GM21390 (cell line): ENCODE results near the gene ERBB4.
A peak's percentile ranks its signal among the peaks of the same experiment; 100 is the strongest.

Source experiments
- ATAC-seq: cut with Tn5 transposase; IDR thresholded peaks from one replicate; pipeline ENCODE4 v1.9.1; 2021; ENCODE audit not compliant: unreplicated experiment

Gene ERBB4

DNA sequence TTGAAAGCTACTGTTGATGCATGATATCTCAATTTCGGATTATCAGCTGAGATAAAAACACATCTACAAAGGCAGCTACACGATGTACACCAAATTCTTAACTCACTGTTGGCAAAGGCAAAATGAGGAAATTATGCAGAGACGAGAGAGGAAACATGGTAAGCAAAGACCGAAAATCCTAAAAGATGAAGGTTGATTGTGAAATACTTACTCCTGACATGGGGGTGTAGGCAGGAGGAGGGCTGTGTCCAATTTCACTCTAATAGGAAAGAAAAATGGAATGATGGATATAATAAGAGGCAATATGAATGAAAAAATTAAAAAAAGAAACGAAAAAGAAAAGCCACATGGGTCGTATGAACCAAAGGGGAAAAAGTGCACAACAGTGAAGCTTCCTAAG lies 1150.9 kb downstream of the ERBB4 start:
- no peak for ATAC-seq

DNA sequence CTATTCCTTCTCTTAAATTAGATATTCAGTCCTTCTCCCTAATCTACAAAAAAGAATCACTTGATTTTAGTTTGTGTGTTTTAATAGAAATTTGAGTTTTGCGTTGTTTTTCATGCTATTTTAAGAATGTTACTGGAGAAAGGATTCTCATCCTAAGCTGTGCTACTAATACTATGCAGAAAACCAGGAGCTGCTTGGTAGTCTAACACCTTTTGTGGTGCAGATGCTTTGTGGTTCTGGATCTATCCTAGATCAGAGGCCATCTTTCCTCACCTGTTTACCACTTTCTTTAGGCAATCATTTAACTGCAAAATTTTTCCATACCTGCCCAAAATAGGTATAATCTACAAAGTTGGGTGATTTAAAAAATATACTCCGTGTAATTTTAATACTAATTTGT lies 1158.6 kb downstream of the ERBB4 start:
- no peak for ATAC-seq

DNA sequence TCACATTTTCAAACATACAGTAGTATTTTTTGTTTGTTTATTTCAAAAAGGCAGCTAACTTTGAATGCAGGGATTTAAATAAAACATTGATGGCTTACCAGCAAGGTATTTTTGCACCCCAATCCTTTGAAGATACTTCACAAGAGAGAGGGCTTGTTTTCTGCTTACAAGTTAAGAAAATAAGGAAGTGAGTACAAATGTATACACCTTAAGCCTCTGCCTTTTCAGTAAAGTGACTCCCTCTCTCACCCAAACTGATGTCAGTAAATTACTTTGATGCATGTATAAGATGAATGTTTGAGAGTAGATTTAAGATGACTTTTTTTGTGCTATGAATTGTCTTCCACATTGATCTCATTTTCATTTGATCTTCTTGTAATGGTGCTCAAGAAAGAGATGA lies 1162.2 kb downstream of the ERBB4 start:
- ATAC-seq, result no peak

DNA sequence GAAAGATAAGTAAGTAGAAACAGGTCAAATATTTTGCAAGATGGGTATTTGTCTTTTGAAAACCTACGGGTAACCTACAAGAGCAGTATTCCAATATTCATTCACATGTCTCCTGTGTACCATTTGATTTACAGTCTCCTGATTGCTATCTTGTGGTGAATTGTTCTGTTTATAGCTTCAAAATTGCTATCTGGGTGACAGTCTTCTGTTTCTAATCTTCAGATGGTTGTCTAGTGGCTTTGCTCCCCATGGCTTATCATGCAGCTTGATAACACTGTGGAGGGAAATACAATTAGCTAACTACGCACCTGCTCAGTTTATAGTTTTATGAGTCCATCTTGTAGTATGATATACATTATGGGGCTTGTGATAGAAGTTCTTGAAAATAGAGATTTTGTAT lies 1165.4 kb downstream of the ERBB4 start:
- no peak for ATAC-seq

DNA sequence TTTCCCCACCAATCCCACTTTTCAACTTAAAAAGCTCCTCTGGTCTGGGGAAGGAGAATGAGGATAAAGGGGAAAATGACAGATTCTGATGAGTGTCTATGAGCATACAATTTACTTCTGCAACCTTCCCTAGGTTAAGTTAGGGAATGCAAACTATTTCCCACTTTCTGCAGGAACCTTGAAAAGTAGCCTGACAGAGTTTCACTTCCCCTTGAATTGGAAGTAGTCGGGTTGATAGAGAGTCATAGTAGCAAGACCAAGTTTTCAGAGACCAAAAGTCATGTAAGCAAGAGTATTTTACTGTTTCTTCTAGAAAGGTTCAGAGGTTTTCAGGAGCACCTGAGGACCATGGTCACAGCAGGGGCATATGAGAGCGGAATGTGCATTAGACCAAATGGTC lies 1167.1 kb downstream of the ERBB4 start:
- ATAC-seq, result no peak

DNA sequence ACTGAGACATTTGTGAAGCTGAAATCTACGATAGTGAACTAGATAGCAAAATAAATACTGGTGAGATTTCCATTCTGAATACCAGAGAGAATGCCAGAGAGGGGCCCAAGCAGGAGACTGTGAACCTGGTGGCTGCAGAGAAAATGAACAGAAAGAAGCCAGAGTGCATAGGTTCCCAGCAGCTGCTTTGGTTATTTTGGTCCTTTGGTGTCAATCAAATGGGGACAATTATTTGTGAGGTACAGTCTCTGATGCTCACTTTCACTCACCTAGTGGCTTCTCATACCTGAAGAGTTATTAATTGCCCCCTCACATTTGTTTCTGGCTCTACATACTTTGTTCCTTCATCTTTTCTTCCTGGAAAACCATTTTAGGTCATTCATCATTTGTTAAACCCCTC lies 1170.1 kb downstream of the ERBB4 start:
- no peak for ATAC-seq

DNA sequence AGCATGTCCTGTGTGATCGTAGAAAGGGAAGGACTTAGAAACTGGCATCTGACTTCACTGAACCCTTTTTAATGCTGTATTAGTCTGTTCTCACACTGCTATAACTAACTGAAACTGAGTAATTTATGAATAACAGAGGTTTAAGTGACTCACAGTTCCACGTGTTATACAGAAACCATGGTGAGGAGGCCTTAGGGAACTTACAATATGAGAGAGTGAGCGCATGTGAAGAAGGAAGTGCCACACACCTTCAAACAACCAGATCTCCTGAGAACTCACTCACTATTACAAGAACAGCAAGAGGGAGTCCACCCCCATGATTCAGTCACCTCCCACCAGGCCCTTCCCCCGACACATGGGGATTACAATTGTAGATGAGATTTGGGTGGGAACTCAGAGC lies 1170.9 kb downstream of the ERBB4 start:
- peak; percentile 94 for ATAC-seq

DNA sequence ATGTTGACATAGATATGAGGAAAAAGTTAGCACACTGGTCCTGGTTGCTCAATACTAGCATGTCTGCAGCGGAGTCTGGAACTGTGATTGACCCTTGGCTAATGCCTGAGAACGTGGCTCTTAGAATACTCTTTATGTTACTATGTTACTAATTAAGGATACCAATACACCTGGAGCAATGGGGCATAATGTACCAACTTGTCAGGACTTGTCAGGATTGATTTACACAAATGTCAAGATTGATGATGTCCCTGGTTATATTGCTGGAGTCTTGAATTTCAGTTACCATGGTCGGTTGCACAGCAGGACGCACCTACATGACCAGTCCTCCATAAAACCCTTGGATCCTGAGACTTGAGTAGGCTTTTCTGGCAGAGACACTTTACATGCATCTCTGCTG lies 1171.3 kb downstream of the ERBB4 start:
- peak; percentile 16 for ATAC-seq

DNA sequence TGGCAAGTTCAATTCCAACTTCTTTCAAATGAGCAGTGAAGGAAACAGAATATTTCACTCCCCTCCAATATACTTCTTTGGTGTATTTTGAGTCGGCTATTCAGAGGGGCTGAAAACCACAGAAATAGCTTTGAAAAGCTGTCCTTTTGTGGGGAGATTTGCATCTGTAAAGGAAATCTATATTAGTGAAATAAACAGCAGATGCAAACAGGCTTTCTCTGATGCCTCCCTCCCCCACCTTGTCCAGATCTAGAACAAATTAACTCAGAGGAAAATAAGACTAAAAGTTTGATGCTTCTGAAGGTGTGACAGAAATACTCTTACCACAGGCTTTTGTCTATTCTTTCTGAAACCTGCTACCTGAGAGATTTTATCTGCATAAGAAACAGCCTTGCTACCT lies 1173.7 kb downstream of the ERBB4 start:
- ATAC-seq, result no peak

DNA sequence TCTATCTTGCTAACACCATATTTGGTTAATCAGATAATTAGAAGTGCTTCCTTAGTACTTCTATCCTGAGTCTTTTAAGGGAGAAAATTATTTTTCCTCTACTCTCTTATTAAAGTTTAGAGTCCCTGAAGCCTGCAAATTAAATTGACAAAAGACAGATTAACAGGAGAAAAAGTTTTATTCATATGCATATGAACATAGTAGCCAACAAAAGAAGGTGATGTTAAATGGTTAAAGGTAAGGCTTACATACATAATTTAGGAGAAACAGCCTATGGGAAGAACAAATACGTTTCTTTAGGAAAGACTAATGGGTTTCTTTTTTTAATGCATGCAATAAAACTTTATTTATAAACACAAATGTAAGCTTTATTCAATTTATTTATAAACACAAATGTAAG lies 1177.2 kb downstream of the ERBB4 start:
- ATAC-seq, result no peak

DNA sequence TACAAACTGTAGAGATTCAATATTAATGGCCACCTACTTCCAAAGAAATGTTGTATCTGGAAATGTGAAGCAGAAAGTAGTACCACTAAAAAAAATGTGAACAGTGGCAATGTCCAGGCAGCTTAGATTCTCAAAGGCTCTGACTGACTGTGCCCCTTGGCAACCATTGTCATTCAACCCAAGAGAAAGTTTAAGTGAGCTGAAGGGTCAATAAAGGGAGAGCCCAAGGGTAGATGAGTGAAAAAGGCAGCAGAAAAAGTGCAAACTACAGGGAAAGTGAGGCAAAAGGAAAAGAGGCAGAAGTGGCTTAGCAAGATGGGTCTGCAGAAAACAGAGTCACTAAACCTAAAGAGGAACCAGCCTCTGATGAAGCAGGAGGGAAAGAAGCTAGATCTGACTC lies 1179.3 kb downstream of the ERBB4 start:
- ATAC-seq, result no peak

DNA sequence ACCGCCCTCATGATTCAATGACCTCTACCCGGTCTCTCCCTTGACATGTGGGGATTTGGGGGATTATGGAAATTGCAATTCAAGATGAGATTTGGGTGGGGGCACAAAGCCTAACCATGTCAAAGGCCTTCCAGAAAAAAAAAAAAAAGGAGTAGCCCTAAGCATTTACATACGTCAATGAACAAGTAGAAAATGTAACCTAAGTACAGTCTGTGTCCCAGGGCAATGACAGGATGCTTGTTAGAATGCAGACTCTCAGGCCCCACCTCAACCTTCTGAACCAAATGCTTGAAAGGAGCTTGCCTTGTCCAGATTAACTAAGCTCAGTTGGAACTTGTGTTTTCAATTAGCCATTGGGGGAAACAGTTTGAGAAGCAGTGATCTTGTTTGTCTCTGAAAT lies 1180.1 kb downstream of the ERBB4 start:
- ATAC-seq, result no peak

DNA sequence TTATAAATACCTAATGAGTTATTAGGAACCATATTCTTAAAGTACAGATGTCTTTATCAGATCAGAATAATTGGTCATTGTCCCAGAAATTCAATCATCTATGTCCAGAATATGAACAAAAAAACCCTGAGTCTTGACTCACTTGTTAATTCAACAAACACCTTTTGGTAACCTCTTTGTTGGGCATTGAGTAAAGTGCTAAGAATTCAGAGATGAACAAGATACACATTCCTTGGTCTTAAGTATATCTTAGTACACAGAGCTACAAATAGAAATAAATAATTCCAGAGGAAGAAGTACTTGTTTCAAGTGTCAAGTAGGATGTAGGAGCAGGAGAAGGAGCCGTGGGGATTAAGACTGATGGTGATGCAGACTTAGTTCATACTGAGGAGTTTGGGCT lies 1184.1 kb downstream of the ERBB4 start:
- ATAC-seq, result no peak

DNA sequence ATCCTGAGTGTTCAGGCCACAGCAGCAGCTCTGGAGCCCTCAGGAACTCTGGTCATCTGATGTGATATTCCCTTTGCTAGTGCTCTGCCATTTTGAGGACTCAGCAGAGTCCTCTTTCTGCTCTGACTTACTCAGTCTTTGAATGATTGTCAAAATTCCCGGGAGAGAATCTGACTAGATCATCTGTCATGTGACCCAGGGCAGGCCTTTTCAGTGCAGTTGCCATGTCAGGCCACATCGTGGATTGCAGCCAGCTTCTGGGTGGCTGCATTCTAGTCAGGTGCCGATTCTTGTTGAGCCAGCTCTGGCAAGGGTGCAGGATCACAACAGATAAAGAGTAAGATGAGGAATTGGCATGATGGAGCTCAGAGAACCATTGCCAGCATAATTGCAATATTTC lies 1186.6 kb downstream of the ERBB4 start:
- ATAC-seq, result no peak

DNA sequence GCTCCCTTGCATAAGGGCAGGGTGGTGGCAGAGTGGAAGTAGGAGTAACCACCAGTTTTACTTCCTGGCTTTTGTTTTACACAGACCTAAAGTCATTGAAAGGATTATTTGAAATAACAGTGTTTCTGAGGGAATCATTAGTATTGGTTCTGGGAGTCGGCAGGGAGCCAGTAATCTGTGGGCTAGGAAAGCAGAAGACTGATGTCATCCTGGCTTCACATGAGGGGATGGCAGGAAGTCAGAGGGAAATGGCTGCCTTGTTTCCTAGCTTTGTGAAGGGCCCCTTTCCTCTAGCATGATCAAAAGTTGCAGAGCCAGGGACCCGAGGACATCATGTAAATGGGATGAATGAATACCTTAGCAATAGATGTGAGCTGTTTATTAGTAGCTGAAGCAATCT lies 1189.6 kb downstream of the ERBB4 start:
- no peak for ATAC-seq

DNA sequence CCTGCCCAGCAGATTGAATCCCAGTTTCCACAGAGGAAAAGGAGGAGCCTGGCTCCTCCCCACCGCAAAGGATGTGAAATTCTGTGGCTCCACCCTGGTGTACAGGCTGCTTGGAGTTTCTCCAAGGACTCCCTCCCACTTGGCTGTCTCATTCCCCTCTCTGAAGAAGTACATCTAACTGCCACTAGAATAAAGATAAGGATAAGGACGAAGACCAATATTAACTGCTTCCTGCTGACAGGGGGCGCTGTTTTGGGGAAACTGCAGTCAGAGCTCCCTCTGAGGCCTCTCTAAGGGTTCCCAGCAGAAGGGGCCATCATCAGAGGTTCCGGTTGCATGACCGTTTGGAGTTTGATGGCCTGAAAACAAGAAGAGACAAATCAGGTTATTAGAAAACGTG lies 1191.3 kb downstream of the ERBB4 start:
- ATAC-seq, result no peak

DNA sequence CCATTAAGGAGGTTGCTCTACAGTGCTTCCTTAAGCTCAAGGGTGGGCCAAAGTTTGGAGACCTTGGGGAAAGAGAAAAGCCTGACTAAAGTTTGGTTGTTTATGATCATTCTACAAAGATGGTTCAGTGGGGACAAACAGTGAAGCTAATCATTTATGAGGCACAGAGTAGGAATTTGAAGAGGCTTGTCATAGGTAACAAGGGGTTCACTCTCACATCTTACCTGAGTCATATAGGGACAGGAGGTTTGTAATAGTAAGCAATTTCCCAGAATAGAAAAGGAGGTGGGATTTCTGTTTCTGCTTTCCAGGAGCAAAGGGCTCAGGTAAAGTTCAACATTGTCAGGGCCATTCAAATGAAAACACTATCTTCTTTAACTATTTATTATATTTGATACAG lies 1194.3 kb downstream of the ERBB4 start:
- no peak for ATAC-seq

DNA sequence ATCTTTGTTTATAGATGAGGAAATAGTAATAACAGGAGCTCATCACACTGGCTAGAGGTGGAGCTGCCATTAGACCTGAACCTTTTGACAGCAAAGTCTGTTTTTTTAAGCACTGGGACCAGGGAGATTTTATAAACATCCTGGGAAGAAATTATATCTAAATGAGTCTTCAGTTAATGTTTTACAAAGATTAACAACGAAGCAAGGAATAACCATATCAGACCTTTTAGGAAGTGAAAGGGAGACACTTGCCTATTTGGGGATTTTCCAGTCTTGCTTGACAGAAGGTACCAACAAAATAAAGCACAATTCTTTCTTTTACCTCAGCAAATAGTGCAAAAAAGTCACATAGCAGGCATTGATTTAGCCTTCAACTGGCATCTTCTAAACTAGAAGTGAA lies 1205.2 kb downstream of the ERBB4 start:
- no peak for ATAC-seq

DNA sequence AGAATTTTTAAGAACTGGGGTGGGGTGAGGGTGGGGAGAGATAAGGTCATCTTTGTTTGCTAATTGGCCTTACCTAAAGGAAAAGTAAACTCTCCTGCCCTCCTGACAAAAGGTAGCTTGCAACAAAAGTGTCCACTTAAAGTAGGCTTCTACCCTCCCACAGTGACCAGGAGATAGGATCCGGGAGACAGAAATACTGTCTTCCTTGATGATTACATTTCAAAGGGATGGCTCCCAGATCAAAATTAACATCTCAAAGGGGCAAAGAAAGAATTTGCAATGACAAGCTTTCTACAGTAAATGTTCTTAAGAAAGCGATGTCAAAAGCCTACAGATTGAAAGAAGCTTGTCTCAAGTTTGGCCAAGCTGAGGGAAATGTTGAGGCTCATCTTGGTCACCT lies 1206.9 kb downstream of the ERBB4 start:
- no peak for ATAC-seq

DNA sequence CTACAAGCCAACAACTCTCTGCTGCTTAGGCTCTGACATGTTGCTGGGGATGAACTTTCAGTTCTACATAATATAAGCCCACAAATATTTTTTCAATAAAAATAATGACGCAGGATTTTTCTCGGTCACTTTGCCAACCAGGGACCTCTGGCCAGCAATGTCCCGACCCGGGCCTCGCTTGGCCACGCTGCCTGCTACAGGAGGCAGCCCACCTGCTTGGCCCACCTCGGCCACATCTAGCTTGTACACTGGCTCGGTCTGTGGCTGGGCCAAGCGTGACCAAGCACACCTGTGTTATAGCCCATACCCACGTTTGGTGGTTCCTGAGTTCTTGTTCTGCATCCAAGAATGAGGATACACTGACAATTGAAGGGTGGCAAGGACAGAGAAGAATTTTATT lies 1208.7 kb downstream of the ERBB4 start:
- no peak for ATAC-seq

DNA sequence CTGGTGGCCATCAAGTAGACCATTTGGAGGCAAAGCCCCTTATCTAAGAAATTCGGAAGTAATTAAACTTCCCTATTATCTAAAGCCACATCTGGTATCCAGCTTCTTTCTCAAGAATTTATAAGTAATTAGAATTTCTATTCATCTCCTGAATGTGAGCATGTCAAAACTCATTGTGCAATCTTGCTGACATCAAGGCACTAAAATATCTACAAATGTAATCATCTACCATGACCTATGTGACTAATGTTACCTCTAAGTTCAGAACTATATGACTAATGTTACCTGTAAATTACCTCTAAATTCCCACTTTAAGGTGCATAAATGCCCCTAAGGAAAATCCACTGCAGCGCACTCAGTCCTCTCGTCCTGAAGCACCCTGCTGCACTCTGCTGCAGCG lies 1209.2 kb downstream of the ERBB4 start:
- no peak for ATAC-seq

DNA sequence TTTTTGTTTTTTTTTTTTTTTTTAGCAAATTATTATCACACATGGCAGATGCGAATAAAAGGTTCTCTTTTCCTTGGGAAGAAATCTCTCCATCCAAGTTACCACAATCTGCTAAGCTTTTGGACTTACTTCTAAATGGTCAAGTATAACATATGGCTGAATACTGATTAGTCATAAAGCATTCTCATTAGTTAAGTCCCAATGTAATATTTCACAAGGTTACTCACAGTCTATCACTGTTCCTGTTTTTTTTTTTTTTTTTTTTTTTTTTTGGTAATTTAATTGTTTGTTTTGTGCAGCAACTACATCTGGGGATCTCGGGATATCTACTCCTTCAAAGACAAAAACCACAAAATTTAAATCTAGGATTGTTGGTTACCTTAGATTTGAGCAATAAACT lies 1210.5 kb downstream of the ERBB4 start:
- no peak for ATAC-seq
